SKM-1 (cell line): ENCODE results near the gene MTG2.

Source experiments
- DNase-seq: peaks from one replicate; lab custom pipeline; 2025; ENCODE audit not compliant: unreplicated experiment; lab: John Stamatoyannopoulos, UW

The MTG2 gene

GRCh38 chr20:62183426-62184142, 756 bp downstream of the MTG2 start:
- no peak for DNase-seq

GRCh38 chr20:62186096-62186426, 3.2 kb downstream of the MTG2 start:
- no peak for DNase-seq

GRCh38 chr20:62186887-62187866, 4.3 kb downstream of the MTG2 start:
- DNase-seq: no peak

- no peak for DNase-seq
Measured at GRCh38 chr20:62190639-62191411, 8.0 kb downstream of the MTG2 start.

- no peak for DNase-seq
Measured at GRCh38 chr20:62191781-62192559, 9.1 kb downstream of the MTG2 start.

- no peak for DNase-seq
Measured at GRCh38 chr20:62192635-62193034, 9.8 kb downstream of the MTG2 start.

- no peak for DNase-seq
Measured at GRCh38 chr20:62193079-62194025, 10.5 kb downstream of the MTG2 start.

GRCh38 chr20:62195075-62195405, 12.2 kb downstream of the MTG2 start:
- DNase-seq: no peak

GRCh38 chr20:62195736-62196135, 12.9 kb downstream of the MTG2 start:
- no peak for DNase-seq

GRCh38 chr20:62196286-62196685, 13.5 kb downstream of the MTG2 start:
- DNase-seq: no peak

GRCh38 chr20:62197311-62197710, 14.5 kb downstream of the MTG2 start:
- no peak for DNase-seq

- DNase-seq: no peak
Measured at GRCh38 chr20:62197801-62198200, 15.0 kb downstream of the MTG2 start.

GRCh38 chr20:62198496-62198895, 15.7 kb downstream of the MTG2 start:
- DNase-seq: no peak

- DNase-seq: no peak
Measured at GRCh38 chr20:62198931-62199330, 16.1 kb downstream of the MTG2 start.

GRCh38 chr20:62200491-62201172, 17.8 kb downstream of the MTG2 start:
- DNase-seq: no peak

- DNase-seq: no peak
Measured at GRCh38 chr20:62201173-62202082, 18.6 kb downstream of the MTG2 start.

- no peak for DNase-seq
Measured at GRCh38 chr20:62202083-62202395, 19.2 kb downstream of the MTG2 start.

- DNase-seq: no peak
Measured at GRCh38 chr20:62202676-62203377, 20.0 kb downstream of the MTG2 start.
